ENCODE results near the gene PPFIBP2. TPM values are rescaled to one million over a fixed set of nuclear protein-coding genes. Genes with fewer than 3 reads are reported as not detected.

The PPFIBP2 gene
- total RNA-seq, 1 experiment from 2014 or later: 5.7 TPM

DNA sequence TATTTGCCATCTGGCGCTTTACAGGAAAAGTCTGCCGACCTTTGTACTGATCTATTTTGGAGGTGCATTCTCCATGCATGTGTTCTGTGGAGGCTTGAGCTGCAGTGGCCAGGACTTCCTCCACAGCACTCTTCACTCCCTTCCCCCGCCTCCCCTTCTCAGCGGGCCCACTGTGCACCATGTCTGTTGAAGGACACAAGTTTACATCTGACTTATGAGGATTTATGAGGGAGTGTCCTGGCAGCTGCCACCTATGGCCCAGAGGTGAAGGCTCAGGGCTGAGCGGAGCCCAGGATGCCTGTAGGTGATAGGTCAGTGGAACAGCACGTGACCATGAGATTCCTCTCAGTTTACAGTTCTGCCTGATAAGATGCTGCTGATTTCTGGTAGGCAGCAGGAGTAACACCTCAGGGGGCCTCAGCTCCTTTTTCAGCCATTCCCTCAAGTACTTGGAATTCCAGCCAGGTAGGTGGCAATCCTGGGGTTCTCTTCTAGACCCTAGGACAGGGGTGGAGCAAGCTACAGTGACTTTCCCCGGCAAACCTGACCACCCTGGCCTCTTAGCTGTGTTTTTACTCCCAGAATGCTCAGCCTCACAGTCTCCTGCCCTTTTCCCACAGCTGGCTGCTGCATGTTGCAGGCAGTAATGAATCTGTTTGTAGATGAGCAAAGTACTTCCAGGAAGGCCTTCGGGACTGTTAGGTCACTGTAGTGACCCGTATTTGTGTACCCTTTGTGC is 59.9 kb downstream of the PPFIBP2 start:
- intact Hi-C loops (cut with micrococcal nuclease; ENCODE audit: unreplicated experiment): loop anchor here (10.0 kb wide), 1 partner anchor 219 kb away; no protein-coding TSS in a partner anchor
- ChIA-PET CTCF (no interaction called here), POLR2A (ENCODE audit: low non-redundant PET) (interaction anchor here (0.5 kb wide), 1 partner anchor 225 kb away, joined by 4 read pairs; no protein-coding TSS in a partner anchor)
- H3K27me3 ChIP-seq (replicated peaks; ENCODE audit: insufficient read depth, low read depth, low read length, poor library complexity): no peaks in the 10 kb centered on the region
- H3K36me3 ChIP-seq (ENCODE audit: insufficient read depth, low read length, poor library complexity, severe bottlenecking): no peaks in the 10 kb centered on the region
- no peak for TF ChIP-seq EZH2 (IDR thresholded peaks at IDR 0.05; ENCODE audit: borderline replicate concordance, low read depth, low read length, poor library complexity, severe bottlenecking)
- TF ChIP-seq, protein P1, sequence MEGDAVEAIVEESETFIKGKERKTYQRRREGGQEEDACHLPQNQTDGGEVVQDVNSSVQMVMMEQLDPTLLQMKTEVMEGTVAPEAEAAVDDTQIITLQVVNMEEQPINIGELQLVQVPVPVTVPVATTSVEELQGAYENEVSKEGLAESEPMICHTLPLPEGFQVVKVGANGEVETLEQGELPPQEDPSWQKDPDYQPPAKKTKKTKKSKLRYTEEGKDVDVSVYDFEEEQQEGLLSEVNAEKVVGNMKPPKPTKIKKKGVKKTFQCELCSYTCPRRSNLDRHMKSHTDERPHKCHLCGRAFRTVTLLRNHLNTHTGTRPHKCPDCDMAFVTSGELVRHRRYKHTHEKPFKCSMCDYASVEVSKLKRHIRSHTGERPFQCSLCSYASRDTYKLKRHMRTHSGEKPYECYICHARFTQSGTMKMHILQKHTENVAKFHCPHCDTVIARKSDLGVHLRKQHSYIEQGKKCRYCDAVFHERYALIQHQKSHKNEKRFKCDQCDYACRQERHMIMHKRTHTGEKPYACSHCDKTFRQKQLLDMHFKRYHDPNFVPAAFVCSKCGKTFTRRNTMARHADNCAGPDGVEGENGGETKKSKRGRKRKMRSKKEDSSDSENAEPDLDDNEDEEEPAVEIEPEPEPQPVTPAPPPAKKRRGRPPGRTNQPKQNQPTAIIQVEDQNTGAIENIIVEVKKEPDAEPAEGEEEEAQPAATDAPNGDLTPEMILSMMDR (conservative IDR thresholded peaks at IDR 0.05; ENCODE audit: low read depth, low read length): no peak
- H3K4me1 ChIP-seq (ENCODE audit: insufficient read depth, low read length, poor library complexity, severe bottlenecking): peaks cover 35% of the 10 kb centered on the region
- BruUV-seq (replicated peaks): no TSS peak
- no peak for DNase-seq (ENCODE audit: low spot score)
- no peak overlapping the region for H3K27ac ChIP-seq (ENCODE audit: low read depth, low read length, poor library complexity, severe bottlenecking)
- no peaks in the 10 kb centered on the region for H3K9me3 ChIP-seq (ENCODE audit: low read depth, low read length, poor library complexity, severe bottlenecking)
- H3K4me3 ChIP-seq (ENCODE audit: low read depth, low read length, poor library complexity, severe bottlenecking): no peak overlapping the region

DNA sequence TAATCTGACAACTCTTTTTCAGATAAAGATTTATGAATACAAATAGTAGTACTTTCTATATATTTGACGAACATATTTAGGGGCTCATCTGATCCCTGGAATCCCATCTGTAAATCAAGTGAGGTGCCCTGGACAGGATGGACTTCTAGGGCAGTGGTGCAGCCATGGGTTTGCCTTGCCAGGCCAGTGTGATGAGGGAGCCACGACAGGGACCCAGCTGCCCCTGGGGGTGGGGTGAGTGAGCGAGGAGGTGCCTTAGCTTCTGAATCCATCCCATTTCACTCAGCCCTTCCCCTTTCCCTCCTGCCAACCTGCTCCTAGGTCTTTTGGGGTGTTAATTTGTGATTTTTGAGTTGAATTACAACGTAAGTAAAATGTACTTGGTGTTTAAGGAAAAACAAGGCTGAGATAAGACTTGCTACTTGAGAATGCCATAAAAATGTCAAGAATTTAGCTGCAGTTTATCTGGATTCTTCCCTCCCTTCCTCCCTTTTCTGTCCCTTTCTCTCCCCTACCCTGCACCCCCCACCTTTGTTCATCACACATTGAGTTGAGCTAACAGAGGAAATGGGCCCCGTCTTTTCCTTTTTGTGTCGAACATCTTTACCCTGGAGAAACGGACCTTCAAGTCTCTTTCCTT is 60.8 kb downstream of the PPFIBP2 start:
- TF ChIP-seq, protein P1 (conservative IDR thresholded peaks at IDR 0.05; ENCODE audit: low read depth, low read length): no peak
- TF ChIP-seq EZH2 (IDR thresholded peaks at IDR 0.05; ENCODE audit: borderline replicate concordance, low read depth, low read length, poor library complexity, severe bottlenecking): no peak
- intact Hi-C loops (cut with micrococcal nuclease; ENCODE audit: unreplicated experiment): loop anchor here (10.0 kb wide), 1 partner anchor 220 kb away; no protein-coding TSS in a partner anchor
- no peaks in the 10 kb centered on the region for H3K27me3 ChIP-seq (replicated peaks; ENCODE audit: insufficient read depth, low read depth, low read length, poor library complexity)
- DNase-seq (ENCODE audit: low spot score): no peak
- H3K4me3 ChIP-seq (ENCODE audit: low read depth, low read length, poor library complexity, severe bottlenecking): no peak overlapping the region
- no TSS peak for BruUV-seq (replicated peaks)
- no peak overlapping the region for H3K27ac ChIP-seq (ENCODE audit: low read depth, low read length, poor library complexity, severe bottlenecking)
- H3K4me1 ChIP-seq (ENCODE audit: insufficient read depth, low read length, poor library complexity, severe bottlenecking): peaks cover 35% of the 10 kb centered on the region
- no peaks in the 10 kb centered on the region for H3K36me3 ChIP-seq (ENCODE audit: insufficient read depth, low read length, poor library complexity, severe bottlenecking)
- H3K9me3 ChIP-seq (ENCODE audit: low read depth, low read length, poor library complexity, severe bottlenecking): no peaks in the 10 kb centered on the region
- CTCF ChIA-PET: no interaction called here
- POLR2A ChIA-PET (ENCODE audit: low non-redundant PET): no interaction called here

DNA sequence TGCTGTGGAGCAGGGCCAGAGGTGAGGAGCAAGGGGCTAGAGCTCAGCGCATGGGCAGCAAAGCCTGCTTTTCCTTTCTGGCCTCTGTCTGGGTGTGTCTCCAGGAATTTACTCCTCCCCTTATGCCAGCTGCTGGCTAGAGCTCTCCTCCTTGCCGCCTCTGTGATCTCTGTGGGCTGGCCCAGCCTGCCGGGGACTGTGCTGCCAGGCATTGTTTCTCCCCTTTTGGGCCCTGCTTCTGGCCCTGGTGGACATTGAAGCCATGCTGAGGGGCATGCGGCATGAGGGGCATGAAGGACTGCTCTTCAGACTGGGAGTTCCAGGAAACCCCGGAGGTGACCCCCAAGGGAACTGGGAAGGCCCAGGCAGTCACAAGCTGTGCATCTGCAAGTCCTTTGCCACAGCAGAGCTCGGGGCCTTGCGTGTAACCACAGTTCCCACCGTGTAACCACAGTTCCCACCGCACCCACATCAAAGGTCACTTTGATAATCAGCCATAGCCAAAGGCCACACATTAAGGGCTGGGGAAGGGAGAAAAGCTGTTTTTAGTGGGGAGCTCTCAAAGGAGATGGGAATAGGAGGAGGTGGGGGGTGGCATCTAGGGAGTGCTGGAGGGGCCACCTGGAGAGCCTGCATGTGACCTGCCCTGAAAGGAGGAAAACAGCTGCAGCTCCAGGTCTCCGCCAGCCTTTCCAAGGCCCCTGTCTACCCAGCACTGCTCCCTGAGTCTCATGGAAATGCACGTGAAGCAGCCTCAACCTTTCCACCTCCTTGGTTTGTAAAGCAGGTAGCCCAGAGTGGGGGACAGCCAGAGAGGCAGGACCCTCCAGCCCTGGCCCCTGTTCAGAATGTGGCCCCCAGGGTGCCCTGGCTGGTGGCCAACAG is 62.3 kb downstream of the PPFIBP2 start:
- ChIA-PET CTCF (no interaction called here), POLR2A (ENCODE audit: low non-redundant PET) (no interaction called here)
- no peak for DNase-seq (ENCODE audit: low spot score)
- no TSS peak for BruUV-seq (replicated peaks)
- peaks cover 35% of the 10 kb centered on the region for H3K4me1 ChIP-seq (ENCODE audit: insufficient read depth, low read length, poor library complexity, severe bottlenecking)
- H3K36me3 ChIP-seq (ENCODE audit: insufficient read depth, low read length, poor library complexity, severe bottlenecking): no peaks in the 10 kb centered on the region
- H3K27me3 ChIP-seq (replicated peaks; ENCODE audit: insufficient read depth, low read depth, low read length, poor library complexity): no peaks in the 10 kb centered on the region
- peak overlapping the region; percentile 70 for H3K27ac ChIP-seq (ENCODE audit: low read depth, low read length, poor library complexity, severe bottlenecking)
- H3K9me3 ChIP-seq (ENCODE audit: low read depth, low read length, poor library complexity, severe bottlenecking): no peaks in the 10 kb centered on the region
- no peak overlapping the region for H3K4me3 ChIP-seq (ENCODE audit: low read depth, low read length, poor library complexity, severe bottlenecking)
- intact Hi-C loops (cut with micrococcal nuclease; ENCODE audit: unreplicated experiment): loop anchor here (10.0 kb wide), 1 partner anchor 221 kb away; no protein-coding TSS in a partner anchor
- TF ChIP-seq, protein P1 (conservative IDR thresholded peaks at IDR 0.05; ENCODE audit: low read depth, low read length): no peak
- no peak for TF ChIP-seq EZH2 (IDR thresholded peaks at IDR 0.05; ENCODE audit: borderline replicate concordance, low read depth, low read length, poor library complexity, severe bottlenecking)
